Activated naive CD4-positive, alpha-beta T cell (primary cell): Measurements from ENCODE around the gene BECN2.
A peak's percentile ranks its signal among the peaks of the same experiment; 100 is the strongest.
"Not testable (repeated sequence)": the region's sequence is repeated elsewhere in the genome, so short reads cannot be mapped to it uniquely, and the experiment has no call there.

Experiments used
- DNase-seq, 4 experiments: peaks; one replicate each; lab custom pipeline; 2025; lab: John Stamatoyannopoulos, UW

Gene BECN2

GRCh38 chr1:241979071-241979470 is 21.5 kb downstream of the BECN2 start:
- no peak for DNase-seq

- DNase-seq: no peak
Observed at GRCh38 chr1:241979926-241980325, 22.4 kb downstream of the BECN2 start.

GRCh38 chr1:241985787-241986186 is 28.2 kb downstream of the BECN2 start:
- no peak for DNase-seq

GRCh38 chr1:241988389-241988930 is 30.9 kb downstream of the BECN2 start:
- DNase-seq: not testable (repeated sequence)

- DNase-seq: no peak
Observed at GRCh38 chr1:241990040-241990439, 32.5 kb downstream of the BECN2 start.

- no peak for DNase-seq
Observed at GRCh38 chr1:241992734-241993133, 35.2 kb downstream of the BECN2 start.

- DNase-seq: no peak
Observed at GRCh38 chr1:241994171-241994570, 36.6 kb downstream of the BECN2 start.

- DNase-seq: no peak
Observed at GRCh38 chr1:241997401-241997998, 39.9 kb downstream of the BECN2 start.

- DNase-seq: peak in 3 of 4 experiments; percentile 14 to 29 (median 29)
Observed at GRCh38 chr1:241998412-241998921, 40.9 kb downstream of the BECN2 start.

GRCh38 chr1:241999026-241999425 is 41.5 kb downstream of the BECN2 start, which contains the start of gene MAP1LC3C:
Gene MAP1LC3C, minus strand, starts transcription at chr1:241999098. Its CDS starts 90 bp downstream, at chr1:241999008.
- DNase-seq: no peak

- no peak for DNase-seq
Observed at GRCh38 chr1:242000434-242000833, 42.9 kb downstream of the BECN2 start.

- DNase-seq: no peak
Observed at GRCh38 chr1:242002072-242002471, 44.5 kb downstream of the BECN2 start.

GRCh38 chr1:242002510-242002909 is 44.9 kb downstream of the BECN2 start:
- DNase-seq: no peak

- DNase-seq: no peak
Observed at GRCh38 chr1:242004751-242005495, 47.4 kb downstream of the BECN2 start.

GRCh38 chr1:242005866-242006535 is 48.4 kb downstream of the BECN2 start:
- no peak for DNase-seq

GRCh38 chr1:242006976-242007375 is 49.4 kb downstream of the BECN2 start:
- no peak for DNase-seq
